RWPE2 (cell line): ENCODE data around the gene BMERB1.
A peak's percentile ranks its signal among the peaks of the same experiment; 100 is the strongest.

ENCODE experiments used
- ATAC-seq: fragments of 200-7000 bp; cut with Tn5 transposase; 3 replicates; pipeline ENCODE4 v1.9.1; 2021; ENCODE audit warnings: low read depth
- DNase-seq: peaks from one replicate; pipeline ENCODE4 v3.0.0-alpha.2; 2020; ENCODE audit warnings: low spot score
- H3K27ac ChIP-seq: fragments of 450-650 bp; 2 replicates; pipeline ENCODE4 v1.5.1; 2017; ENCODE audit warnings: mild to moderate bottlenecking; ENCODE audit not compliant: poor library complexity, severe bottlenecking
- H3K27me3 ChIP-seq: fragments of 250-450 bp; sonication (Bioruptor Pico); 2 replicates; pipeline ENCODE4 v1.5.1; 2021; ENCODE audit warnings: mild to moderate bottlenecking, moderate library complexity; ENCODE audit not compliant: insufficient read depth, poor library complexity, severe bottlenecking
- H3K36me3 ChIP-seq: fragments of 250-450 bp; sonication (Bioruptor Pico); 2 replicates; pipeline ENCODE4 v1.5.1; 2020; ENCODE audit warnings: low read depth, mild to moderate bottlenecking, moderate library complexity
- H3K4me1 ChIP-seq: fragments of 250-450 bp; sonication (Bioruptor Pico); 2 replicates; pipeline ENCODE4 v1.5.1; 2021; ENCODE audit warnings: mild to moderate bottlenecking, moderate library complexity; ENCODE audit not compliant: insufficient read depth, poor library complexity, severe bottlenecking
- H3K4me3 ChIP-seq: fragments of 250-450 bp; sonication (Bioruptor Pico); 2 replicates; pipeline ENCODE4 v1.5.1; 2021; ENCODE audit warnings: mild to moderate bottlenecking, moderate library complexity; ENCODE audit not compliant: severe bottlenecking
- H3K9me3 ChIP-seq: fragments of 250-450 bp; sonication (Bioruptor Pico); 2 replicates; pipeline ENCODE4 v1.5.1; 2021; ENCODE audit warnings: mild to moderate bottlenecking, moderate library complexity; ENCODE audit not compliant: severe bottlenecking
- TF ChIP-seq, protein P1 (sequence below): fragments of 450-650 bp; IDR thresholded peaks from one replicate; pipeline ENCODE4 v1.5.1; 2017; ENCODE audit warnings: mild to moderate bottlenecking, moderate library complexity; ENCODE audit not compliant: poor library complexity, severe bottlenecking

Gene BMERB1

DNA sequence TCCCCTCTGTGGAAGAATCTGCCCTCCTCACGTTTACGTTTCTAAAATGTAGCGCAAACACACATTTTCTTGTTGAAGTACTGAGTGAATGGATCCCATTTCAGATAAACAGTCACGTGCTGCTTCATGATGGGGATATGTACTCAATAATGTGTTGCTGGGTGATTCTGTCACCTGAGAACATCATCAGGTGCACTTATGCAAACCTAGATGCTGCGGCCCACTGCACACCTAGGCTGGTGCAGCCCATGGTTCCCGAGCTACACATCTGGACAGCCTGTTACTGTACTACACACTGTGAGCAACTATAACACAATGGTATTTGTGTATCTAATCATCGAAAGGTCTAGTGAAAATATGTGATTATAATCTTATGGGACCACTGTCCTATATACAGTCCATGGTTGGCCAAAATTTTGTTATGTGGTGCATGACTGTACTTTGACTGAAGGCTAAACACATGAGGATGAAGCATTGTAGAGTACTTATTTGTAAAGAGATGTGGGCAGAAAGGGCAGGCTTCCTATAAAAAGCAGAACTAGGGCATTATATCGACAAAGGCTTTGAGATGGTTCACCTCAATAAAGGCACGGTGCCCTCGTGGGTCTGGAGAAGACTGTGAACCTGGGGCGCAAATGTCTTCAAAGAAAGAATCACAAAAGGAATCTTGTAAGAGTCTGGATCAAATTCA, 182.2 kb downstream of the BMERB1 start:
- Histone ChIP-seq H3K4me3 (no peak overlapping the region), H3K9me3 (no peaks in the 10 kb centered on the region), H3K4me1 (peaks cover 13% of the 10 kb centered on the region), H3K36me3 (peaks cover 74% of the 10 kb centered on the region), H3K27me3 (no peaks in the 10 kb centered on the region), H3K27ac (no peak overlapping the region)
- TF ChIP-seq, protein P1, sequence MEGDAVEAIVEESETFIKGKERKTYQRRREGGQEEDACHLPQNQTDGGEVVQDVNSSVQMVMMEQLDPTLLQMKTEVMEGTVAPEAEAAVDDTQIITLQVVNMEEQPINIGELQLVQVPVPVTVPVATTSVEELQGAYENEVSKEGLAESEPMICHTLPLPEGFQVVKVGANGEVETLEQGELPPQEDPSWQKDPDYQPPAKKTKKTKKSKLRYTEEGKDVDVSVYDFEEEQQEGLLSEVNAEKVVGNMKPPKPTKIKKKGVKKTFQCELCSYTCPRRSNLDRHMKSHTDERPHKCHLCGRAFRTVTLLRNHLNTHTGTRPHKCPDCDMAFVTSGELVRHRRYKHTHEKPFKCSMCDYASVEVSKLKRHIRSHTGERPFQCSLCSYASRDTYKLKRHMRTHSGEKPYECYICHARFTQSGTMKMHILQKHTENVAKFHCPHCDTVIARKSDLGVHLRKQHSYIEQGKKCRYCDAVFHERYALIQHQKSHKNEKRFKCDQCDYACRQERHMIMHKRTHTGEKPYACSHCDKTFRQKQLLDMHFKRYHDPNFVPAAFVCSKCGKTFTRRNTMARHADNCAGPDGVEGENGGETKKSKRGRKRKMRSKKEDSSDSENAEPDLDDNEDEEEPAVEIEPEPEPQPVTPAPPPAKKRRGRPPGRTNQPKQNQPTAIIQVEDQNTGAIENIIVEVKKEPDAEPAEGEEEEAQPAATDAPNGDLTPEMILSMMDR, result no peak
- DNase-seq (no peak), ATAC-seq (no peak)

- Histone ChIP-seq H3K4me1 (peaks cover 12% of the 10 kb centered on the region), H3K4me3 (no peak overlapping the region), H3K27ac (peak overlapping the region; percentile 8), H3K9me3 (no peaks in the 10 kb centered on the region), H3K27me3 (no peaks in the 10 kb centered on the region), H3K36me3 (peaks cover 67% of the 10 kb centered on the region)
- DNase-seq, result no peak
- no peak for ATAC-seq
- TF ChIP-seq, protein P1, result no peak
These were observed 183.5 kb downstream of the BMERB1 start for GRCh38 chr16:15617901-15618300.

GRCh38 chr16:15618392-15618791, 184.0 kb downstream of the BMERB1 start:
- peak overlapping the region; percentile 8 for H3K27ac ChIP-seq
- no peaks in the 10 kb centered on the region for H3K27me3 ChIP-seq
- peaks cover 7% of the 10 kb centered on the region for H3K4me1 ChIP-seq
- peaks cover 64% of the 10 kb centered on the region for H3K36me3 ChIP-seq
- H3K4me3 ChIP-seq, result no peak overlapping the region
- TF ChIP-seq, protein P1, result no peak
- no peaks in the 10 kb centered on the region for H3K9me3 ChIP-seq
- peak; percentile 25; the same call in 2 of the 3 replicates for ATAC-seq
- DNase-seq, result no peak

DNA sequence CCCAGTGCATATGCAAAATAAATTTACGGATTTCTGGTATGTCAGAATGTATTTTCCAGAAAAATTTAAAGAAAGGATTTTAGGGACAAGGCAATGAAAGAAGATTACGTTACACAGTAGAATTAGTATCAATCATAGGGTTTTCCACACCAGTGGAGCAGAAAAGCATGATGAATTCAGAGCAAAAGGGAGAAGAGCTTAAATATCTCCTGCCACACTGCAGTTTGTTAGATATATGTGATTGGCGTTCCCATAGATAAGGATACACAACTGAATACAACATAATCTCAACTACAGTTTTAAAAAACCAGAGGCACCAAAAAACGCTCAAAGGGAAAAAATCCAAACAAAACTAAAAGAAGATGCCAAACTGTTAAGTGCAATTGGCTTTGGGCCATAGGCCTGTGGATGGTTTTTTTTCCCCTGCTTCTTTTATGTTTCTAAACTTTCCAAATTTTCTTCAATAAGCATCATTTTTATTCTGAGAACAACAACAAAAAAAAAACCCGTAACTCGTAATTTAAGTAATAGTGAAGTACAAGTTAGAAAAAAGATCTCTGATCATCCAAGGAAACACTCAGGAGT, 186.3 kb downstream of the BMERB1 start:
- Histone ChIP-seq H3K9me3 (no peaks in the 10 kb centered on the region), H3K27me3 (no peaks in the 10 kb centered on the region), H3K4me1 (no peaks in the 10 kb centered on the region), H3K4me3 (no peak overlapping the region), H3K27ac (no peak overlapping the region), H3K36me3 (peaks cover 76% of the 10 kb centered on the region)
- no peak for DNase-seq
- no peak for ATAC-seq
- TF ChIP-seq, protein P1, result no peak

DNA sequence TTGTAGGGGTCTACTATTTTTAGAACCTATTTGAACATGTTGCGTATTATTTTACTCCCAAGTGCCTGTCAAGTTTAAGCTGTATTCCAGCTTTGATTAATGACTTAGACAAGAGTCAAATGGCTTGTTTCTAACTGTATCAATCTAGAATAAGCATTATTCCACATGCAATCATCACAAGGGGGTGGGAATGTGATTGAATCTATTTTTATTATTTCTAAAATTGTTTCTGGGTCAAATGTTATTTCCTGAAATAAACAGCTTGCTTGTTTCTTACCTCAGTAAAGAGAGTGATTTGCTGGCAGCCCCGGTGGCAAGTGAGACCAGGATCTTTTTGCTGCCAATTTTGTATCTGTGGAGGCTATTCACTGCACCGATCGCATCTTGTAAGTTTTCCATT, 187.1 kb downstream of the BMERB1 start:
- Histone ChIP-seq H3K4me3 (no peak overlapping the region), H3K27ac (no peak overlapping the region), H3K9me3 (no peaks in the 10 kb centered on the region), H3K27me3 (no peaks in the 10 kb centered on the region), H3K36me3 (peaks cover 75% of the 10 kb centered on the region), H3K4me1 (no peaks in the 10 kb centered on the region)
- TF ChIP-seq, protein P1, result no peak
- ATAC-seq (no peak), DNase-seq (no peak)
